Measurements from ENCODE around the gene PIR. TPM values are rescaled to one million over a fixed set of nuclear protein-coding genes. Genes with fewer than 3 reads are reported as not detected.

The PIR gene
- polyA plus RNA-seq, 1 donor from 2014 or later, result 0.81 TPM

GRCh38 chrX:15511563-15511962 lies 18.4 kb upstream of the PIR start:
- Histone ChIP-seq H3K27ac (ENCODE audit: low read length) (no peak overlapping the region), H3K4me2 (ENCODE audit: low read length) (no peak overlapping the region), H4K20me1 (ENCODE audit: insufficient read depth) (no peaks in the 10 kb centered on the region), H3K79me2 (replicated peaks; ENCODE audit: insufficient read depth, low read length) (no peaks in the 10 kb centered on the region), H2AFZ (ENCODE audit: low read depth, low read length) (no peak overlapping the region), H3F3A (ENCODE audit: insufficient read depth, low read length, poor library complexity, severe bottlenecking) (no peaks in the 10 kb centered on the region), H3K4me3 (ENCODE audit: low read length) (no peak overlapping the region), H3K9ac (ENCODE audit: low read length) (no peak overlapping the region), H3K36me3 (ENCODE audit: insufficient read depth, low read length) (no peaks in the 10 kb centered on the region), H3K9me3 (ENCODE audit: low read length) (no peaks in the 10 kb centered on the region), H3K27me3 (ENCODE audit: insufficient read depth, low read depth, low read length) (no peaks in the 10 kb centered on the region), H3K9me2 (ENCODE audit: insufficient read depth, low read length) (no peaks in the 10 kb centered on the region)
- TF ChIP-seq POLR2AphosphoS5 (IDR thresholded peaks at IDR 0.05) (no peak), SMC3 (conservative IDR thresholded peaks at IDR 0.05; ENCODE audit: poor library complexity) (no peak), EZH2 (IDR thresholded peaks at IDR 0.05; ENCODE audit: borderline replicate concordance, insufficient read depth, low read length, poor library complexity, severe bottlenecking) (no peak), REST (IDR thresholded peaks at IDR 0.05; ENCODE audit: borderline replicate concordance) (no peak), EP300 (conservative IDR thresholded peaks at IDR 0.05; ENCODE audit: poor library complexity, severe bottlenecking) (no peak), CTCF (IDR thresholded peaks at IDR 0.05; ENCODE audit: poor library complexity, severe bottlenecking) (no peak), RAD21 (conservative IDR thresholded peaks at IDR 0.05) (no peak)

- H3K4me2 ChIP-seq (ENCODE audit: low read length), result no peak overlapping the region
- no peak for TF ChIP-seq CTCF (IDR thresholded peaks at IDR 0.05; ENCODE audit: poor library complexity, severe bottlenecking)
- no peak for TF ChIP-seq POLR2AphosphoS5 (IDR thresholded peaks at IDR 0.05)
- TF ChIP-seq TAF1 (IDR thresholded peaks at IDR 0.05; ENCODE audit: low read depth), result no peak
- no peak for TF ChIP-seq EZH2 (IDR thresholded peaks at IDR 0.05; ENCODE audit: borderline replicate concordance, insufficient read depth, low read length, poor library complexity, severe bottlenecking)
- no peak for TF ChIP-seq MXI1 (conservative IDR thresholded peaks at IDR 0.05; ENCODE audit: poor library complexity, severe bottlenecking)
- no peak for TF ChIP-seq RAD21 (conservative IDR thresholded peaks at IDR 0.05)
- TF ChIP-seq EP300 (conservative IDR thresholded peaks at IDR 0.05; ENCODE audit: poor library complexity, severe bottlenecking), result no peak
- TF ChIP-seq SMC3 (conservative IDR thresholded peaks at IDR 0.05; ENCODE audit: poor library complexity), result no peak
- TF ChIP-seq REST (IDR thresholded peaks at IDR 0.05; ENCODE audit: borderline replicate concordance), result no peak
- H3K9me3 ChIP-seq (ENCODE audit: low read length), result no peaks in the 10 kb centered on the region
- no peaks in the 10 kb centered on the region for H3K36me3 ChIP-seq (ENCODE audit: insufficient read depth, low read length)
- no peaks in the 10 kb centered on the region for H3F3A ChIP-seq (ENCODE audit: insufficient read depth, low read length, poor library complexity, severe bottlenecking)
- no peak overlapping the region for H3K27ac ChIP-seq (ENCODE audit: low read length)
- H3K9me2 ChIP-seq (ENCODE audit: insufficient read depth, low read length), result no peaks in the 10 kb centered on the region
- no peak overlapping the region for H2AFZ ChIP-seq (ENCODE audit: low read depth, low read length)
- H4K20me1 ChIP-seq (ENCODE audit: insufficient read depth), result no peaks in the 10 kb centered on the region
- H3K79me2 ChIP-seq (replicated peaks; ENCODE audit: insufficient read depth, low read length), result no peaks in the 10 kb centered on the region
- no peaks in the 10 kb centered on the region for H3K27me3 ChIP-seq (ENCODE audit: insufficient read depth, low read depth, low read length)
- no peak overlapping the region for H3K9ac ChIP-seq (ENCODE audit: low read length)
- H3K4me3 ChIP-seq (ENCODE audit: low read length), result no peak overlapping the region
Observed at GRCh38 chrX:15509845-15510244, 16.7 kb upstream of the PIR start.

All from neural cell (in vitro differentiated cells).